GM18907 (cell line): ENCODE measurements around the gene SIPA1L3.

Experiments used
- ATAC-seq: cut with Tn5 transposase; IDR thresholded peaks from one replicate; pipeline ENCODE4 v1.9.1; 2021; ENCODE audit warnings: mild to moderate bottlenecking, moderate library complexity; ENCODE audit not compliant: unreplicated experiment

The SIPA1L3 gene

GRCh38 chr19:37941782-37942515 is 34.9 kb downstream of the SIPA1L3 start:
- no peak for ATAC-seq

GRCh38 chr19:37942516-37942902 is 35.5 kb downstream of the SIPA1L3 start:
- ATAC-seq: no peak

GRCh38 chr19:37943480-37943879 is 36.5 kb downstream of the SIPA1L3 start:
- ATAC-seq: no peak

- no peak for ATAC-seq
Measured at GRCh38 chr19:37946132-37946531, 39.1 kb downstream of the SIPA1L3 start.

- ATAC-seq: no peak
Measured at GRCh38 chr19:37947778-37948177, 40.8 kb downstream of the SIPA1L3 start.

- ATAC-seq: no peak
Measured at GRCh38 chr19:37948362-37948761, 41.4 kb downstream of the SIPA1L3 start.

GRCh38 chr19:37950471-37951175 is 43.6 kb downstream of the SIPA1L3 start:
- no peak for ATAC-seq

- no peak for ATAC-seq
Measured at GRCh38 chr19:37951816-37952210, 44.8 kb downstream of the SIPA1L3 start.

- ATAC-seq: no peak
Measured at GRCh38 chr19:37953171-37953917, 46.3 kb downstream of the SIPA1L3 start.

GRCh38 chr19:37953918-37954303 is 46.9 kb downstream of the SIPA1L3 start:
- ATAC-seq: no peak

- ATAC-seq: no peak
Measured at GRCh38 chr19:37954421-37954874, 47.4 kb downstream of the SIPA1L3 start.

- ATAC-seq: no peak
Measured at GRCh38 chr19:37955986-37956385, 49.0 kb downstream of the SIPA1L3 start.

GRCh38 chr19:37957176-37957575 is 50.2 kb downstream of the SIPA1L3 start:
- no peak for ATAC-seq

GRCh38 chr19:37959665-37960114 is 52.7 kb downstream of the SIPA1L3 start:
- no peak for ATAC-seq

GRCh38 chr19:37961198-37961597 is 54.2 kb downstream of the SIPA1L3 start:
- no peak for ATAC-seq

- no peak for ATAC-seq
Measured at GRCh38 chr19:37963190-37963936, 56.4 kb downstream of the SIPA1L3 start.

GRCh38 chr19:37964109-37964508 is 57.1 kb downstream of the SIPA1L3 start:
- no peak for ATAC-seq

- ATAC-seq: no peak
Measured at GRCh38 chr19:37966211-37966661, 59.2 kb downstream of the SIPA1L3 start.

GRCh38 chr19:37966662-37967231 is 59.7 kb downstream of the SIPA1L3 start:
- no peak for ATAC-seq

GRCh38 chr19:37969695-37970094 is 62.7 kb downstream of the SIPA1L3 start:
- ATAC-seq: no peak
